Measurements from ENCODE around the gene ENTPD6.
"Not testable (repeated sequence)": the region's sequence is repeated elsewhere in the genome, so short reads cannot be mapped to it uniquely, and the experiment has no call there.

GRCh38 chr20:25240851-25241658 is 45.5 kb downstream of the ENTPD6 start:
- TF ChIP-seq, protein P1, sequence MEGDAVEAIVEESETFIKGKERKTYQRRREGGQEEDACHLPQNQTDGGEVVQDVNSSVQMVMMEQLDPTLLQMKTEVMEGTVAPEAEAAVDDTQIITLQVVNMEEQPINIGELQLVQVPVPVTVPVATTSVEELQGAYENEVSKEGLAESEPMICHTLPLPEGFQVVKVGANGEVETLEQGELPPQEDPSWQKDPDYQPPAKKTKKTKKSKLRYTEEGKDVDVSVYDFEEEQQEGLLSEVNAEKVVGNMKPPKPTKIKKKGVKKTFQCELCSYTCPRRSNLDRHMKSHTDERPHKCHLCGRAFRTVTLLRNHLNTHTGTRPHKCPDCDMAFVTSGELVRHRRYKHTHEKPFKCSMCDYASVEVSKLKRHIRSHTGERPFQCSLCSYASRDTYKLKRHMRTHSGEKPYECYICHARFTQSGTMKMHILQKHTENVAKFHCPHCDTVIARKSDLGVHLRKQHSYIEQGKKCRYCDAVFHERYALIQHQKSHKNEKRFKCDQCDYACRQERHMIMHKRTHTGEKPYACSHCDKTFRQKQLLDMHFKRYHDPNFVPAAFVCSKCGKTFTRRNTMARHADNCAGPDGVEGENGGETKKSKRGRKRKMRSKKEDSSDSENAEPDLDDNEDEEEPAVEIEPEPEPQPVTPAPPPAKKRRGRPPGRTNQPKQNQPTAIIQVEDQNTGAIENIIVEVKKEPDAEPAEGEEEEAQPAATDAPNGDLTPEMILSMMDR (IDR thresholded peaks at IDR 0.05 in 8 of 11, conservative IDR thresholded peaks at IDR 0.05 in 3 of 11), result not testable (repeated sequence)
- not testable (repeated sequence) for TF ChIP-seq POLR2AphosphoS5 (IDR thresholded peaks at IDR 0.05)

All from spleen (tissue), 7 donors.